Pancreas (tissue), 10 donors: ENCODE data around the gene SRRM2. TPM values are rescaled to one million over a fixed set of nuclear protein-coding genes. Genes with fewer than 3 reads are reported as not detected.

Source experiments
- ATAC-seq, 4 donors: fragments of 200-7000 bp; cut with Tn5 transposase; one replicate each; pipeline versions ENCODE4 v1.8.0 to v1.9.1; 2020; ENCODE audit warnings: mild to moderate bottlenecking in 4 of 4, moderate library complexity in 4 of 4
- DNase-seq, 6 donors: peaks; one replicate each; pipeline ENCODE4 v3.0.0-alpha.2; 2020
- FAIRE-seq: peaks from 2 replicates; lab custom pipeline; 2012; peaks lifted over from hg19 to GRCh38; lab: Jason Lieb, UNC
- H3K27ac ChIP-seq, 4 donors: fragments of 200-600 bp; sonication (generic); 1 replicate in 3 of 4; 2 replicates in 1 of 4; pipeline versions ENCODE4 v1.5.0 to v1.8.0; 2020
- H3K27me3 ChIP-seq, 4 donors: fragments of 200-600 bp; one replicate each; pipeline ENCODE4 v1.8.0; 2021
- H3K36me3 ChIP-seq, 3 donors: fragments of 200-600 bp; sonication (generic) in 1 of 3; one replicate each; pipeline versions ENCODE4 v1.5.0 to v1.8.0; 2020 to 2021
- H3K4me1 ChIP-seq, 3 donors: fragments of 200-600 bp; one replicate each; pipeline ENCODE4 v1.8.0; 2021
- H3K4me3 ChIP-seq, 4 donors: fragments of 200-600 bp; sonication (generic) in 2 of 4; one replicate each; pipeline versions ENCODE4 v1.5.0 to v1.8.0; 2020 to 2021
- H3K9me3 ChIP-seq, 4 donors: fragments of 200-600 bp; one replicate each; pipeline ENCODE4 v1.8.0; 2021
- WGBS, 2 donors: extraction: QIAGEN DNeasy Blood & Tissue Kit; methylation state at CpG; one replicate each; pipeline ENCODE4 v1.1.7; 2013; 5-methylcytosine and 5-hydroxymethylcytosine counted together
- intact Hi-C, 3 donors: fragments of 100-400 bp; cut with DNase I; formaldehyde crosslinking; loops; one replicate each; pipeline versions ENCODE4 v1.11.1 to v1.14.2; 2022
- polyA plus RNA-seq, 2 donors: library from polyadenylated mRNA; stranded (reverse); fragments of 200-250 nt; gene quantifications; one replicate each; pipeline ENCODE4 v1.2.3, GENCODE V29; 2013
- total RNA-seq, 6 donors: library from RNA; stranded (reverse); fragmentation: NEBNext Ultra II Directional in 4 of 6; extraction: Animal tissue kit (Norgen Biotek cat#: 25700) in 4 of 6; gene quantifications; one replicate each; pipeline versions ENCODE4 v1.2.1 to v1.2.4, GENCODE V29; 2021 to 2023
- TF ChIP-seq, protein P1 (sequence below), 4 donors: fragments of 200-600 bp; sonication (generic) in 3 of 4; IDR thresholded peaks; one replicate each; pipeline versions ENCODE4 v1.5.0 to v1.8.0; 2021; ENCODE audit warnings: antibody characterized with exemption in 4 of 4
- donor health status: healthy with polysubstance abuse.
- donor health status: DM: no; HTN: no; CAD: no; lungs with moderate emphysema.
- donor health status: DM: no; HTN: no; CAD: no.
- donor health status: control.
- donor health status: control.
- donor health status: Bipolar disorder and iron deficiency.
- donor health status: DM: yes; HTN: yes; CAD: no.
- donor health status: DM: no; HTN: no; CAD: no.
- donor health status: DM: no; HTN: no; CAD: no.
- donor health status: DM: yes; HTN: yes; CAD: no.

SRRM2 gene
- total RNA-seq = 100 to 1,000 TPM; 244 to 448 (median 301) TPM
- 1,000 to 10,000 TPM in 1 of 2 donors, 100 to 1,000 TPM in 1; 850 to 1,932 TPM for polyA plus RNA-seq

DNA sequence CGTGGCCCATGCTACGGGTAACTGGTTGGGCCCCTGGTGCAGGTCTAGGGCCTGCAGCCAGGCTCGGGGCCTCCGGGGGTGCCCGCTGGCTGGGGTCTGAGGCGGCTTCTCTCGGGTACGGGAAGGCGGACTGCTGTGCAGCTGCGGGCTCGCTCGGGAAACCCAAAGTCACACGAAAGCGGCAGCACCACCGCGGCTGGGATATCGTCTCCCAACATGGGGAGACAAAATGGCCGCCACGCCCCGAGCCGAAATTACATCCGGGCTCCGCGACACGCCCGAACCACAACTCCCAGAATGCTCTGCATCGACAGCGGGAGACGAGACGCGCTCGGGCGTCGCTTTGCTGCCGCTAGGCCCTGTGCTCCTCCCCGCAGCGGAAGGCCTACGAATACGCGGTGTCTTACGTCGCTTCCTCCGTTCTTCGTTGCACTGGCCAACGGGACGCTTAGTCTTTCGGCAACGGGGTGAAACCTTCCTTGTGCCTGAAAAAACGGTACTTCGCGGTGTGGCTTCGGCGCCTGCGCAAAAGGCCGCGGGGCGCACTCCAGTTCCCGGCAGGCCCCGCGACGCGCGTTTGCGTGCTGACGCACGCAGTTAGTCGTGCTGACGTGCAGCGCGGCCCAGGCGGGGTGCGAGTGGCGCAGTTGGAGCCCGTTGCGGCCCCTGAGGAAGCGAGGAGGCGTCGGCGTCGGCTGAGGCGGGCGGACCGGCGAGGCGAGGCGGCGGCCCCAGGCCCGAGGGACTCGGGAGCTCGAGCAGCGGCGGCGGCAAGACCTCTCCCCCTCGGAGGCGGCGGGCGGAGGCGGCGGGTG, at the start of gene SRRM2:
TSS of gene SRRM2 (plus strand) at position 604 of the 815 bp plus-strand sequence. CDS start 3,727 bp downstream, outside the sequence.
- Histone ChIP-seq H3K27me3 (no peaks in the 10 kb centered on the region), H3K9me3 (no peaks in the 10 kb centered on the region), H3K4me3 (peak within 1 kb of the TSS; percentile 52 to 95 (median 56)), H3K4me1 (peaks cover 10 to 24% (median 23%) of the 10 kb centered on the region in 3 donors), H3K36me3 (peaks cover 0 to 4% (median 3%) of the 10 kb centered on the region in 3 donors), H3K27ac (peak within 1 kb of the TSS; percentile 98 to 99 (median 98))
- ATAC-seq (peak; percentile 88 to 95 (median 92)), DNase-seq (peak; percentile 92 to 97 (median 94)), FAIRE-seq (no peak)
- intact Hi-C loops = no loop called here
- TF ChIP-seq, protein P1, sequence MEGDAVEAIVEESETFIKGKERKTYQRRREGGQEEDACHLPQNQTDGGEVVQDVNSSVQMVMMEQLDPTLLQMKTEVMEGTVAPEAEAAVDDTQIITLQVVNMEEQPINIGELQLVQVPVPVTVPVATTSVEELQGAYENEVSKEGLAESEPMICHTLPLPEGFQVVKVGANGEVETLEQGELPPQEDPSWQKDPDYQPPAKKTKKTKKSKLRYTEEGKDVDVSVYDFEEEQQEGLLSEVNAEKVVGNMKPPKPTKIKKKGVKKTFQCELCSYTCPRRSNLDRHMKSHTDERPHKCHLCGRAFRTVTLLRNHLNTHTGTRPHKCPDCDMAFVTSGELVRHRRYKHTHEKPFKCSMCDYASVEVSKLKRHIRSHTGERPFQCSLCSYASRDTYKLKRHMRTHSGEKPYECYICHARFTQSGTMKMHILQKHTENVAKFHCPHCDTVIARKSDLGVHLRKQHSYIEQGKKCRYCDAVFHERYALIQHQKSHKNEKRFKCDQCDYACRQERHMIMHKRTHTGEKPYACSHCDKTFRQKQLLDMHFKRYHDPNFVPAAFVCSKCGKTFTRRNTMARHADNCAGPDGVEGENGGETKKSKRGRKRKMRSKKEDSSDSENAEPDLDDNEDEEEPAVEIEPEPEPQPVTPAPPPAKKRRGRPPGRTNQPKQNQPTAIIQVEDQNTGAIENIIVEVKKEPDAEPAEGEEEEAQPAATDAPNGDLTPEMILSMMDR (IDR thresholded peaks at IDR 0.05) = no peak
- 1 to 2% methylated on average over 95 to 99 of the region's 99 CpGs for WGBS, 2 donors

DNA sequence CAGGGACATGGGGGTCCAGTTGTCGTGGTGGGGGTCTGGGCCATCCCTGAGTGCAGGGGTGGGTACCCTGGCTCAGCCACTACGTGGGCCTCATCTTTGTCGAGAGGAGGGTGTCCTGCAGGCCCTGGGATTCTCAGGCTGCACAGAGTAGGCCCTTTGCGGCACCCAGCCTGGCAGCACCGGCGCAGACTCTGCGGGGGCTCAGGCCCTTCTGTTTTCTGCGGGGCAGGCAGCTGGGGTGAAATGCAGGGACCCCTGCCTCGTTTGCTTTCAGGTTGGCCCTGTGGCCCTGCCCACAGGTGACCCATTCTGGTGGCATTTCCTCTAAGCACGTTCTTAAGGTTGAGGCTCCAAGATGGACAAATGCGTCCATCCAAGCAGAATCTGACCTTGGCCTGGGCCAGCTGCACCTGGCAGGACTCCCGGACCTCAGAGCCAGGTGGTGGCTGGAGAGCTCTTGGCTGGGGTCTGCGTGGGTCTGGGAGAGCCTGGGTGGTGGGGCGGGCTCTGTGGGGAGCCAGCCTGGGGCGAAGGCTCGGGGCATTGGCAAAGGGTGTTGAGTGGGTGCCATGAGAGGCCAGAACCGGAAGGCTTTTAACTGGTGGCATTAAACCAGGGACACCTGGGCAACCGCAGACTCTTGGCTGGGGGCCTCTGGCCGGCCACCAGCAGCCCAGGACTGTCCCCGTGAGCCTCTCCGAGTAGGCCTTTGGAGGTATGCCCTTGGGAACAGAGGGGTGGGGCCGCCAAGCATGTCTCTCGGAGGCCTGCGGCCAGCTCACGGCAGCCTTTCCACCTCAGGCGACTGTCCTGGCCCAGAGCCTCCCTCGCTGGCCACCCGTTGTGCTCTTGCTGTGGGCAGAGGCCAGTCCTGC, 49.3 kb upstream of the SRRM2 start:
- intact Hi-C loops = no loop called here
- Histone ChIP-seq H3K4me3 (no peak overlapping the region), H3K9me3 (no peaks in the 10 kb centered on the region), H3K36me3 (peaks cover 0 to 39% (median 14%) of the 10 kb centered on the region in 3 donors), H3K27ac (no peak overlapping the region), H3K27me3 (no peaks in the 10 kb centered on the region), H3K4me1 (no peaks in the 10 kb centered on the region)
- 83 to 86% methylated on average over 28 of the region's 28 CpGs for WGBS, 2 donors
- FAIRE-seq (no peak), DNase-seq (peak in 2 of 6 donors; percentile 27 to 67), ATAC-seq (peak in 1 of 4 donors; percentile 55)
- TF ChIP-seq, protein P1 (IDR thresholded peaks at IDR 0.05) = no peak

GRCh38 chr16:2704166-2704982, 48.1 kb upstream of the SRRM2 start:
- TF ChIP-seq, protein P1 (IDR thresholded peaks at IDR 0.05) = no peak
- 93 to 95% methylated on average over 33 of the region's 33 CpGs for WGBS, 2 donors
- intact Hi-C loops = no loop called here
- H3K27ac ChIP-seq = no peak overlapping the region
- H3K4me1 ChIP-seq = no peaks in the 10 kb centered on the region
- no peak overlapping the region for H3K4me3 ChIP-seq
- ATAC-seq (no peak), FAIRE-seq (no peak), DNase-seq (peak in 2 of 6 donors; percentile 28 to 70)
- H3K9me3 ChIP-seq = no peaks in the 10 kb centered on the region
- no peaks in the 10 kb centered on the region for H3K27me3 ChIP-seq
- peaks cover 0 to 39% (median 14%) of the 10 kb centered on the region in 3 donors for H3K36me3 ChIP-seq

DNA sequence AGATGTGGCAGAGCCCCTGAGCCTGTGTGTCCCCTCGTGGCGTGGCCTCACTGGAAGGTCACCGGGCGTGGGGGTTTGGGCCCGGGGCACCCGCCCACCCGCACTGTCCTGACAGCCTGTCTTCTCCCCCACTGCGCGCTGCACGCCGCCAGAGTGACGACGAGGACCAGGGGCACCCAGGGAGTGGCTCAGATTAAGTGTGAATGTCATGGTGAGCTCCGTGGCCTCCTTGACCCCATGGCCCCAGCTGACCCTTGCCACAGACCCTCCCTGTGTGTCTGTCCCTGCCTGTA, 47.5 kb upstream of the SRRM2 start:
- ATAC-seq (no peak), FAIRE-seq (no peak), DNase-seq (peak in 1 of 6 donors; percentile 66)
- H3K27ac ChIP-seq = no peak overlapping the region
- H3K36me3 ChIP-seq = peaks cover 0 to 35% (median 9%) of the 10 kb centered on the region in 3 donors
- intact Hi-C loops = no loop called here
- no peaks in the 10 kb centered on the region for H3K9me3 ChIP-seq
- TF ChIP-seq, protein P1 (IDR thresholded peaks at IDR 0.05) = no peak
- WGBS, 2 donors = 94 to 98% methylated on average over 14 of the region's 14 CpGs
- H3K4me1 ChIP-seq = no peaks in the 10 kb centered on the region
- H3K4me3 ChIP-seq = no peak overlapping the region
- no peaks in the 10 kb centered on the region for H3K27me3 ChIP-seq
